Mucosa of descending colon (tissue), 3 donors: ENCODE results near the gene SRD5A1. TPM values are rescaled to one million over a fixed set of nuclear protein-coding genes. Genes with fewer than 3 reads are reported as not detected.
"Not testable (repeated sequence)": the region's sequence is repeated elsewhere in the genome, so short reads cannot be mapped to it uniquely, and the experiment has no call there.

Experiments
- ATAC-seq: fragments of 200-7000 bp; cut with Tn5 transposase; one replicate; pipeline ENCODE4 v1.9.1; 2020; ENCODE audit warnings: mild to moderate bottlenecking, moderate library complexity
- DNase-seq, 3 donors: peaks; one replicate each; pipeline ENCODE4 v3.0.0-alpha.2; 2020
- H3K36me3 ChIP-seq: fragments of 200-600 bp; one replicate; pipeline ENCODE4 v1.8.0; 2021; ENCODE audit warnings: low read depth, mild to moderate bottlenecking
- H3K4me1 ChIP-seq: fragments of 200-600 bp; one replicate; pipeline ENCODE4 v1.8.0; 2021; ENCODE audit warnings: low read depth, mild to moderate bottlenecking
- H3K4me3 ChIP-seq: fragments of 200-600 bp; one replicate; pipeline ENCODE4 v1.8.0; 2021; ENCODE audit warnings: mild to moderate bottlenecking
- H3K9me3 ChIP-seq: fragments of 200-600 bp; one replicate; pipeline ENCODE4 v1.8.0; 2021; ENCODE audit warnings: mild to moderate bottlenecking
- intact Hi-C, 2 donors: fragments of 100-400 bp; cut with DNase I in 1 of 2; cut with micrococcal nuclease in 1 of 2; formaldehyde crosslinking; loops; one replicate each; pipeline versions ENCODE4 v1.11.0 to v1.11.1; 2022; cut with DNase I, micrococcal nuclease
- total RNA-seq, 3 donors: library from RNA; stranded (reverse); fragmentation: NEBNext Ultra II Directional in 2 of 3; extraction: Animal tissue kit (Norgen Biotek cat#: 25700) in 2 of 3; gene quantifications; one replicate each; pipeline versions ENCODE4 v1.2.1 to v1.2.4, GENCODE V29; 2021 to 2023
- TF ChIP-seq, protein P1 (sequence below): fragments of 200-600 bp; IDR thresholded peaks from one replicate; pipeline ENCODE4 v1.8.0; 2022; ENCODE audit warnings: antibody characterized with exemption, mild to moderate bottlenecking
- donor health status: DM: no; HTN: no; CAD: no; lungs with moderate emphysema.
- donor health status: DM: no; HTN: no; CAD: no.
- donor health status: DM: no; HTN: yes; CAD: no.

SRD5A1 gene
- total RNA-seq, 3 donors from 2014 or later: 12.7 to 16.2 (median 14.3) TPM

DNA sequence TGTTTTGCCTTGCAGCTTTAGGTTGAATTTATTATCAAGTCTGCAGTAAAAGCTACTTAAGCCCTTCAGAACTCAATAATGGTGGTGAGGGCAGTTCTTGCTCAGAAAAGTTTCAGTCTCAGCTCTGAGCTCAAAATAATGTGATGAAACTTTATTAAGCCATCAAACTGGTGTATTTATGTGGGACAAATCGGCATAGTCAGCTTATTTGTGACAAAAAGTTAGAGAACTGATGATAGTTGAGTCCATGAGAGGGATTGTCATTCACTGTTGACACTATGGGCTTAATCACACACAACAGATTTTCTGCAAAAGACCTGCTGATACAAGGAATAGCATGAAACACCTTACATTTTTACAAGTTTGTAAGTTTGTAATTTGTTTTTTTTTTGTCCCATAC is 9.4 kb downstream of the SRD5A1 start:
- H3K4me1 ChIP-seq: no peaks in the 10 kb centered on the region
- no peaks in the 10 kb centered on the region for H3K9me3 ChIP-seq
- intact Hi-C loops: no loop called here
- H3K36me3 ChIP-seq: no peaks in the 10 kb centered on the region
- ATAC-seq: no peak
- TF ChIP-seq, protein P1, sequence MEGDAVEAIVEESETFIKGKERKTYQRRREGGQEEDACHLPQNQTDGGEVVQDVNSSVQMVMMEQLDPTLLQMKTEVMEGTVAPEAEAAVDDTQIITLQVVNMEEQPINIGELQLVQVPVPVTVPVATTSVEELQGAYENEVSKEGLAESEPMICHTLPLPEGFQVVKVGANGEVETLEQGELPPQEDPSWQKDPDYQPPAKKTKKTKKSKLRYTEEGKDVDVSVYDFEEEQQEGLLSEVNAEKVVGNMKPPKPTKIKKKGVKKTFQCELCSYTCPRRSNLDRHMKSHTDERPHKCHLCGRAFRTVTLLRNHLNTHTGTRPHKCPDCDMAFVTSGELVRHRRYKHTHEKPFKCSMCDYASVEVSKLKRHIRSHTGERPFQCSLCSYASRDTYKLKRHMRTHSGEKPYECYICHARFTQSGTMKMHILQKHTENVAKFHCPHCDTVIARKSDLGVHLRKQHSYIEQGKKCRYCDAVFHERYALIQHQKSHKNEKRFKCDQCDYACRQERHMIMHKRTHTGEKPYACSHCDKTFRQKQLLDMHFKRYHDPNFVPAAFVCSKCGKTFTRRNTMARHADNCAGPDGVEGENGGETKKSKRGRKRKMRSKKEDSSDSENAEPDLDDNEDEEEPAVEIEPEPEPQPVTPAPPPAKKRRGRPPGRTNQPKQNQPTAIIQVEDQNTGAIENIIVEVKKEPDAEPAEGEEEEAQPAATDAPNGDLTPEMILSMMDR: no peak
- no peak for DNase-seq
- H3K4me3 ChIP-seq: no peak overlapping the region

DNA sequence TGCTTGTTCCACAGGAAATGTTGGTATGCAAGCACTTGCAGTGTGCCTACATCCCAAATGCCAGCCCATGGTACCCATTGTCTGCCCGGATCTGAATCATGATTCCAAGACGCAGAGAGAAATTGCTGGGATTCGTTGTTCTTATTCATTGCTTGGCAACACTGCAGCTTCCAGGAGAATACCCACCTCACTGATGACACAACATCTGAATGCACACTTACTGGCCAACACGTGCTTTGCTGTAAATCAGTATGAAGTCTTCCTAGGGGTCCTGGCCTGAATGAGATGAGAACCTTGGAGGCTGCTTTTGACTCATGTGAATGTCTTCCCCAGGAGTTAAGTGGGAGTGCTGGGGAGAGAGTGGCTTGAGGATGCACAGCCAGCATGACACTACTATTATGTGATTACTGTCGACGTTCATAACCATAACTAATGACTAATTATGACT is 11.6 kb downstream of the SRD5A1 start:
- Histone ChIP-seq H3K4me1 (no peaks in the 10 kb centered on the region), H3K9me3 (no peaks in the 10 kb centered on the region), H3K36me3 (no peaks in the 10 kb centered on the region), H3K4me3 (no peak overlapping the region)
- no peak for DNase-seq
- TF ChIP-seq, protein P1: no peak
- ATAC-seq: no peak
- intact Hi-C loops: no loop called here

DNA sequence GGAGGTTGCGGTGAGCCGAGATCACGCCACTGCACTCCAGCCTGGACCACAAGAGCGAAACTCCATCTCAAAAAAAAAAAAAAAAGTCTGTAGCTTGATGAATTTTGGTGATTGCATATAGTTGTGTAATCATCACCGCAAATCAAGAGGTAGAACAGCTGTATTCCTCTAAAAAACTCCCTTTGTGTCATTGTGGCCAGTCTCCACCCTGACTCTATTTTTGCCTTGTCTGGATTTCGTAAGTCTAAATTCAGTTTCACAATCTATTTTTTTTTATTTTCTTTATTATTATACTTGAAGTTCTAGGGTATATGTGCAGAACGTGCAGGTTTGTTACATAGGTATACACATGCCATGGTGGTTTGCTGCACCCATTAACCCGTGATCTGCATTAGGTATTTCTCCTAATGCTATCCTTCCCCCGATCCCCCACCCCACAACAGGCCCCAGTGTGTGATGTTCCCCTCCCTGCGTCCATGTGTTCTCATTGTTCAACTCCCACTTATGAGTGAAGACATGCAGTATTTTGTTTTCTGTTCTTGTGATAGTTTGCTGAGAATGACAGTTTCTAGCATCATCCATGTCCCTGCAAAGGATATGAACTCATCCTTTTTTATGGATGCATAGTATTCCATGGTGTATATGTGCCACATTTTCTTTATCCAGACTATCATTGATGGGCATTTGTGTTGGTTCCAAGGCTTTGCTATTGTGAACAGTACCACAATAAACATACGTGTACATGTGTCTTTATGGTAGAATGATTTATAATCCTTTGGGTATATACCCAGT is 12.5 kb downstream of the SRD5A1 start:
- H3K4me1 ChIP-seq, H3K4me3 ChIP-seq, H3K36me3 ChIP-seq, intact Hi-C loops, DNase-seq, H3K9me3 ChIP-seq, ATAC-seq: not testable (repeated sequence)

DNA sequence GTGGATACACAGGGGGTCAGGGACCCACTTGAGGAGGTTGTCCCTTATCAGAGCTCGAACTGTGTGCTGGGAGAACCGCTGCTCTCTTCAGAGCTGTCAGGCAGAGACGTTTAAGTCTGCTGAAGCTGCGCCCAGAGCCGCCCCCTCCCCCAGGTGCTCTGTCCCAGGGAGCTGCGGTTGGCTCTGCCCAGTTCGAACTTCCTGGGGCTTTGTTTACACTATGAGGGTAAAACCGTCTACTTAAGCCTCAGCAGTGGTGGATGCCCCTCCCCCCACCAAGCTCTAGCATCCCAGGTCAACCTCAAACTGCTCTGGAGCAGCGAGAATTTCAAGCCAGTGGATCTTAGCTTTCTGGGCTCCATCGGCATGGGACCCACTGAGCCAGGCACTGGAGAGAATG is 15.9 kb downstream of the SRD5A1 start:
- Histone ChIP-seq H3K36me3 (no peaks in the 10 kb centered on the region), H3K9me3 (no peaks in the 10 kb centered on the region), H3K4me3 (no peak overlapping the region), H3K4me1 (no peaks in the 10 kb centered on the region)
- intact Hi-C loops: no loop called here
- no peak for ATAC-seq
- TF ChIP-seq, protein P1: no peak
- no peak for DNase-seq

DNA sequence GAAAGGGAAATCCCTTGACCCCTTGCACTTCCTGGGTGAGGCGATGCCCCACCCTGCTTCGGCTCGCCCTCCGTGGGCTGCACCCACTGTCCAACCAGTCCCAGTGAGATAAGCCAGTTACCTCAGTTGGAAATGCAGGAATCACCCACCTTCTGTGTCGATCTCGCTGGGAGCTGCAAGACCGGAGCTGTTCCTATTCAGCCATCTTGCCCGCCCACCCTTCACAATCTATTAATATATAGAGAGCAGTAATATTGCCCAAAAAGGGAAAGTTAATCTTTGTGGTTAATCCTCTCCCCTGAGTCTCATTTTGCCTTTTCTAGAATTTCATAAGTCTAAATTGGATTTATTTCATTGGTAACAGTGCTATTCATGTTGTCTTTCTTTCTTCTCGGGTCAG is 16.4 kb downstream of the SRD5A1 start:
- no peaks in the 10 kb centered on the region for H3K4me1 ChIP-seq
- no peaks in the 10 kb centered on the region for H3K36me3 ChIP-seq
- H3K9me3 ChIP-seq: no peaks in the 10 kb centered on the region
- TF ChIP-seq, protein P1: no peak
- ATAC-seq (no peak), DNase-seq (no peak)
- intact Hi-C loops: no loop called here
- H3K4me3 ChIP-seq: no peak overlapping the region

DNA sequence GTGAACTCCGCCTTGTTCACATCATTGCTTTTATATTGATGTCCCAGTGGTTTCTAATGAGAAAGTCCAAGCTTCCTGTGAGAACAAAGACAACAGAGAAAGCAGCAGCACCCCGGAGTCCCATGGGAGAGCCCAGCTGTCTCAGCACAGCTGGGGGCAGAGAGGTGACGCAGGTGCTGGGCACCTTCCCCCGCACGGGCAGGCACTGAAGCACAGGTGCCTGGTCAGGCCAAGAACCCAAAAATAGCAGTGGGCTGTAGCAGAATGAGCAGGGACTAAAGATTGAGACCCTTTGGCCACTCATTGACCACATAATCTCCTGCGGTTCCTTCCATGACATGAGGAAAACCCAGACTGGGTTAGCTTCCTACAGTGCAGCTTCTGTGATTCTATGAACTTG is 18.8 kb downstream of the SRD5A1 start:
- peaks cover 7% of the 10 kb centered on the region for H3K9me3 ChIP-seq
- TF ChIP-seq, protein P1: no peak
- H3K4me1 ChIP-seq: no peaks in the 10 kb centered on the region
- intact Hi-C loops: no loop called here
- DNase-seq (no peak), ATAC-seq (no peak)
- H3K4me3 ChIP-seq: no peak overlapping the region
- no peaks in the 10 kb centered on the region for H3K36me3 ChIP-seq
